ENCODE results near the gene NFKBIL1.

DNA sequence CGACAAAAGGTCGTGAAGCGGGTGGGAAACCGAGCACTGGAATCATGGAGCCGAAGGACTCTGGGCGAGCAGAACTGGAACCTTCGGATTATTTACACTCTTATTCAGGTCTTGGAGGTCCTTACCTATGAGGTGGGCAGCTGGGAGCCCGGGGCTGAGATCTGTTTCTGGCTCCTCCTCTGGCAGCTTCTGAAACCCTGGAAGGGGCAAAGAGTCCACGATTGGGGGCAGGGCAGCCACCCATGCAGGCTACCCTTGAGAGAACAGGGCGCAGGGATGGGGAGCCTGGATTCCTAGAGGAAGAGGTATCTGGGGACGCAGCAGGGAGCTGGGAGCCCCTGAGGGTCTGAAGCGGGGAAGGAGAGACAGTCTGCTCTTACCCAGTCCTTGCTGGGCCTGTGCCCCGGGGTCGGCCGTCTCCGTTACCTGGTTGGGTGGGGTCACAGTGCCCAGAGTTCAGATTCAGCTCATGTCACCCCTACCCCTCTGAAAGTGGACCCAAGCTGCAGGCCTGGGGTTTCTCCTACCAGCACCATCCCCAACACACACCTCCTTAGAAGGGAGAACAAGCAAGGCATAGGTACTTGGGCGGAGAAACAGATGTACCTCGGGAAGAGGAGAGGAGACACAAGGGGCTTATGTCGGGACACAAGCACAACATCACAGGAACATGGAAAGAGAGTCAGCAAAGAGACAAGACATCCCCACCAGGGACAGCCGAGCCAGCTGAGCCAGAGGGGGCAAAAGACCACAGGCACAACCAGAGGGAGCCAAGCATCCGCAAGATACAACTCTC, 34.2 kb downstream of the NFKBIL1 start:
- TF ChIP-seq POLR2A (IDR thresholded peaks at IDR 0.05; ENCODE audit: low read depth, low read length) (no peak), POLR2AphosphoS5 (IDR thresholded peaks at IDR 0.05; ENCODE audit: low read depth, low read length) (no peak), SPI1 (IDR thresholded peaks at IDR 0.05; ENCODE audit: low read depth, low read length) (no peak), TAF1 (IDR thresholded peaks at IDR 0.05; ENCODE audit: low read depth, low read length) (no peak)

All from GM12891 (cell line).